Neural cell (in vitro differentiated cells): ENCODE results near the gene IL1RAP.

ENCODE experiments used
- EP300 ChIP-seq: fragments of 450-650 bp; conservative IDR thresholded peaks from 2 replicates; pipeline ENCODE4 v1.6.1; 2014; ENCODE audit warnings: antibody characterized with exemption, mild to moderate bottlenecking, moderate library complexity; ENCODE audit not compliant: poor library complexity, severe bottlenecking
- TF ChIP-seq, protein P1 (sequence below): fragments of 450-650 bp; IDR thresholded peaks from 2 replicates; pipeline ENCODE4 v1.5.1; 2014; ENCODE audit warnings: antibody characterized with exemption, mild to moderate bottlenecking, moderate library complexity; ENCODE audit not compliant: poor library complexity, severe bottlenecking

DNA sequence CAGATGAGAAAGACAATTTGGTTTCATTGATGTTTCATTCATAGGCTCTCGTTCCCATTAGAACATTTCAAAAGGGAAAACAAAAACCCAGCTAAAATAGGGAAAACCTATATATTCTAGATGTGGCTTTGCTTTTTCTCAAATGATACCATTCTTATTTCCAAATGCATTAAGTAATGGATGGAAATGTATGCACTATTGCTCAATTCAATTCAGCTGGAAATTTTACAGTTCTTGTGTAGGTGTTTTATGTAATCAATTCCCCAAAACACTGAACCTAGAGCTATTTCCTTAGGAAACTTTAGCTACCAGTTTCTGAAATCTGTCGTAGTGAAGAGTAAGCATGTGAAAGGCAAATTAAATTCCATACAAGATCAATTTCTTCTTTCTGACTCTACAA, 11.7 kb downstream of the IL1RAP start:
- TF ChIP-seq, protein P1, sequence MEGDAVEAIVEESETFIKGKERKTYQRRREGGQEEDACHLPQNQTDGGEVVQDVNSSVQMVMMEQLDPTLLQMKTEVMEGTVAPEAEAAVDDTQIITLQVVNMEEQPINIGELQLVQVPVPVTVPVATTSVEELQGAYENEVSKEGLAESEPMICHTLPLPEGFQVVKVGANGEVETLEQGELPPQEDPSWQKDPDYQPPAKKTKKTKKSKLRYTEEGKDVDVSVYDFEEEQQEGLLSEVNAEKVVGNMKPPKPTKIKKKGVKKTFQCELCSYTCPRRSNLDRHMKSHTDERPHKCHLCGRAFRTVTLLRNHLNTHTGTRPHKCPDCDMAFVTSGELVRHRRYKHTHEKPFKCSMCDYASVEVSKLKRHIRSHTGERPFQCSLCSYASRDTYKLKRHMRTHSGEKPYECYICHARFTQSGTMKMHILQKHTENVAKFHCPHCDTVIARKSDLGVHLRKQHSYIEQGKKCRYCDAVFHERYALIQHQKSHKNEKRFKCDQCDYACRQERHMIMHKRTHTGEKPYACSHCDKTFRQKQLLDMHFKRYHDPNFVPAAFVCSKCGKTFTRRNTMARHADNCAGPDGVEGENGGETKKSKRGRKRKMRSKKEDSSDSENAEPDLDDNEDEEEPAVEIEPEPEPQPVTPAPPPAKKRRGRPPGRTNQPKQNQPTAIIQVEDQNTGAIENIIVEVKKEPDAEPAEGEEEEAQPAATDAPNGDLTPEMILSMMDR, result no peak
- TF ChIP-seq EP300, result no peak
